HUDEP-2 (cell line): Measurements from ENCODE around the gene UFD1.

Experiments
- DNase-seq, 76 experiments: peaks; one replicate each; lab custom pipeline; 2025; ENCODE audit not compliant: unreplicated experiment in 76 of 76; lab: John Stamatoyannopoulos, UW

UFD1 gene

DNA sequence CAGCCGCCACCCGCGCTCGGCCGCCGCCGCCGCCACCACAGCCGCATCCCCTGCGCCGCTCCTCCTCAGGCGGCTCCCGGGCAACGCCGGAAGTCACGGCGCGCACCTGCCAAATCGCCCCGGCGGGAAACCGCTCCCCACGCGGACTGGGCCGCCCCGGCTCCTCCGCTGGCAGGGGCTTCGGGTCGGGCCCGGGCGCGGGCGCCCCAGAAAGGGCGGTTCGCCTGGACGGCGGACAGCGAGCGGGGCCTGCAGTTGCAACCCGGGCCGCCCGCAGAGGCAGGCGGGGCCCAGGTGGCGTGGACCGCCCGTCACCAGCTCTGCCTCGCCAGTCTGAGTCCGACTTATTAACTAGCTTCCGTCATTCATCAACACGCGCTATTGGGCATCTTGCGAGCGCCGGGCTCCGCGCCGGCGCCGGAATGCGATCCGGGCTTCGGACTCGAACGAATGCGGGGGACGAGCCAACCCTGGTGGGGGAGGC is 47.3 kb downstream of the UFD1 start, which contains the start of gene HIRA:
Gene HIRA (minus strand): TSS at position 85 of the 484 bp plus-strand sequence. CDS start 257 bp downstream, outside the sequence.
- DNase-seq = peak in 68 of 76 experiments; percentile 10 to 81 (median 62)

DNA sequence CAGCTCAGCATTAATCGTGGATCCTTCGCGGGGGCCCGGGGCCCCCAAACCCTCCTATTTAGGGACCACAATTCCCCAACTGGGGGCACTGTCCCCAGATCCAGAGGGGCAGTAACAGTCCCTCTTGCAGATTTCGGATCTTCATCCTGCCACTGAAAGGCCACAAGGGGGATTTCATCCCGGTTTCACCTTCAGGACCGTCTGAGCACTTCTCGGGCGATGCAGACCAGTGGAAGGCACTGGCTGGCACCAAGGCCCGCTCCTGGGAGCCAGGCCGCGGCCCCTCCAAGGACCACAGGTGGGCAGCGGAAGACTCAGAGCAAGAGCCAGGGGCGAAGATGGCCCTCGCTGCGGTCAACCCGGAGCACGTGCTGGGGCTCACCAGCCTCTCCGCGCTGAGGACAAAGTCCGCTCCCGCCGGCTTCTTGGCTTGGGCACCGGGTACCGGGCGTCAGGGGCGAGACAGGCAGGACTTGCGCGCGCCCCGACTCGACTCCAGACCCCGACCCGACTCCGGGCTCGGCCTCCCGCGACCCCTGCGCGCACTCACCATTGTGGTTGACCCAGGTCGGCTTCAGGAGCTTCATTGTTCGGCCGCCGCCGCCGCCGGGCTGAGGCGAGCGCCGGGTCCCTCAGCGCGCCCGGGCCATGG is 48.0 kb downstream of the UFD1 start:
- DNase-seq = peak in 28 of 76 experiments; percentile 11 to 70 (median 36)

DNA sequence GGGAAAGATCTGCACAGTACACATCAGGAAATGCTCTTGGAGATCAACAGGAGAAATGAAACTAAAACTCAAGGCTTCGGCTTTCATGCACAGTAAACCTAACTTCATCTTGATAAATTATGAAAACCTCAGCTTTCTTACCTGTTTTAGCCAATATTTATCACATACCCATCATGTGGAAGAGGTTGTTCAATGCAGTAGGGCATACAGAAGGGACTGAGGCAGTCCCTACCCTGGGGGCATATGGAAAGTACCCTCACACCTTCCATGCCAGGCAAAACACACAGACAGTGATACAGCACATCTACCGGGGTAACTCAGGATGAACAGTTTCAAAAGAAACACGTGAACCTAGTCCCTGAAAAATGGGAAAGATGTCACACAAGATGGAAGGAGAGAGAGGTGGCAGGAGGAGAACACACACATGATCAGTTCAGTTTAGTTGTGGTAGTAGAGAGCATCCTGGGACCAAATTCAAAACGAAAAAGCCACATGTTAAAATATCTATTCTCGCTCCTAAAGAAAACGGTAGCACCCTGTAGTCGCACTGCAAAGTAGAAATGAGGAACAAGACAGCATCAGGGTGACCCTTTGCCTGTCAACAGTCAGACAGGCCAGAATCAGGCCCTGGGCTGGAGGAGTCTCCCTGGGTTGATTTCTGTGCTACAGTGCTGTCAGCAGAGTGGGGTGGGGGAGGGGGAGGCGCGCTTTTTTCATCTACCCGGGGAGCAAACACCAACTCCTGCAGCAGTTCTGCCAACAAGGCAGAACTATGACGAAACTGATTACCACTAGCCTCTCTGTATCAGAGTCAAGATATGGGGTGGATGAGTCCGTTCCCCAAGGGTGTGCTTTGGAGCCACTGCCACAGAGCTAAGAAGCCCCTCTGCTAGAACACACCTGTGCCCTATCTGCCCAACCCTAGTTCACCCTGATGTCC is 48.8 kb downstream of the UFD1 start:
- DNase-seq = peak in 72 of 76 experiments; percentile 14 to 83 (median 63)

DNA sequence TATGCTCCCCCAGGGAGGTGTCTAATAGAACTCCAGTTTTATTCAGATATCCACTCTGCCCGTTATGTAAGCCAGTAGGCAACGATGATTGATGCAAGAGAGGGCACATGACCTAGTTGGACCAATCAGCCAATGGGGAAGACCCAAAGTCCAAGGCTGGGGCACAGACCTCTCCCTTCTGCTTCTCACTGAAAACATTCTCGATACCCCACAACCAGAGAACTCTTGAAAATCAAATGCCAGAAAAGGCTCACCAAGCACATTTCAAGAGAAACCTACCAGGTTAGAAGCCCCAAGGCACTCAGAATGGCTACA is 54.9 kb downstream of the UFD1 start:
- DNase-seq = no peak

DNA sequence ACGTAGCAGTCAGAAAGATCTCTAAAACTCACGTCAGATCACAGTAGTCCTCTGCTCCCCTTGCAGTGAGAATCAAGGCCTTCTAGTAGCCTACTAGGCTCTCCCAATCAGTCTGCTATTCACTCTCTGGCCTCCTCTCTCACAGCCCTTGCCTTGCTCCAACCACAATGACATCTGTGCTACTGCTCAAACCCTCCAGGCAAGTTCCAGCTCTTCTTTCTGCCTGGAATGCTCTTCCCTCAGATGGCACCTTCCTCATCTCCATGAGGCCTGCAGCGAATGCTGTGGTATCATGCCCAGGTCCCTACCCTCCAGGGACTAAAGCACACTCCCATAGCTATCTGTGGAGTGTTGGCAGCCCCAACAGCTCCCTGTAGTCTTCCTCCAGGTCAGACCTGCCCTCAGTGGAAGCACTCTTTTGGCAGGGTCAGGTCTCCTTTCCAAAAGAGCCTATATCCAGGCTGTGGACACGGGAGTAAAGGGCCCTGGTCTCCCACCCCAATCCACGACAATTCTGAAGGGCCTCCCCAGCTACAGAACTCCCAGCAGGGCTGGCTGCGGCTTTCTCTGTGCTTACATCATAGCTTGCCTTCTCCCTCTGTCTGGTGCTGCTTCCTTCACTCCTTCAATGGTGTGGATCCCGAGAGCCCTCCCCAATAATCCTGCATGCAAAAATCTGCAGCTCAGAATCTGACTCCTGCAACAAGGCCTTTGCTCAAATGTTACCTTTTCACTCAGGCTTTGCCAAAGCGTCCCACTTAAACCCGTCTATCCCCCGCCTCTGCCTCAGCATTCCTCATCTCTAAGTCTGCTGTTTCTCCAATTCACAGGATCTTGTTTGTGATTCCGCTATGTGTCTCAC is 56.3 kb downstream of the UFD1 start:
- DNase-seq = no peak

DNA sequence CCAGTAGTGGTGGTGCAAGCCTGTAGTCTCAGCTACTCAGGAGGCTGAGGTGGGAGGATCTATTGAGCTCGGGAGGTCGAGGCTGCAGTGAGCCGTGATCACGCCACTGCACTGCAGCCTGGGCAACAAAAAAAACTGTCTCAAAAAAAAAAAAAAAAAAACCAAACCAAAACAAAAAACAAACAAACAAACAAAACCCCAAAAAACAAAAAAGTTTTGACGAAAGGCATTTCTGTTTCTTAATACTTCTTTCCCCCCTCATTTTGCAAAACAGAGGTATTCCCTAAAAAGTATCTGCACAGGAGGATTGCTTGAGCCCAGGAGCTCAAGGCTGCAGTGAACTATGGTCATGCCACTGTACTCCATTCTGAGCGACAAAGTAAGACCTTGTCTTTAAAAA is 58.7 kb downstream of the UFD1 start:
- no peak for DNase-seq

DNA sequence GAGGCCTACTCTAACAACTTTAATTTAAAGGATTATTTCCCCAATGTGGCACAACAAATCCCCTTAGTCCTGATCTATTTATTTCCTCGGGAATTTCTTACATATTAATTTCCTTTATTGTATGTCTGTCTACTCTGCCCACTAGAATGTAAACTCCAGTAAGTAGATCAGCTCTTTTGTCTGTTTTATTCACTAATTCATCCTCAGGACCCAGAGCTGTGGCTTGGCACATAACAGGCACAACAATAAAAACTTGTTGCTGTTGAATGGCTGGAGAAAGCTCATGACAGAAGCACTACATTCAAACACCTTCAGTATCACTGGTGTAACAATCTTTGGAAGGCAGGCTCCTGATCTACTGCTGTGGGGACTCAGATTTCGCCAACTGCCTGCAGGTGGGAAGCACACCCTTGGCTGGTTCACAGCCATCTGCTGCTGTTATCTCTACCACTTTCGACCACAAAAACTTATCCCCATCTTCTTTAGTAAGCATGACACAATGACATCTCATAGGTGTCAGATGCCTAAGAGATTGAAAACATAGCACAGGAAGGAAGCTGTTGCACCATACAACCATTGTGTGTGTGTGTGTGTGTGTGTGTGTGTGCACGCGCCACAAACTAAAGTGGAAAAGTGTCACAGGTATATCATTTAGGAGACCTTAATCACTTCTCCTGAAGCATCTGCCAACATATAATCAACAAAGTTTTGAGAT is 59.4 kb downstream of the UFD1 start:
- DNase-seq = peak in 73 of 76 experiments; percentile 15 to 88 (median 60)

DNA sequence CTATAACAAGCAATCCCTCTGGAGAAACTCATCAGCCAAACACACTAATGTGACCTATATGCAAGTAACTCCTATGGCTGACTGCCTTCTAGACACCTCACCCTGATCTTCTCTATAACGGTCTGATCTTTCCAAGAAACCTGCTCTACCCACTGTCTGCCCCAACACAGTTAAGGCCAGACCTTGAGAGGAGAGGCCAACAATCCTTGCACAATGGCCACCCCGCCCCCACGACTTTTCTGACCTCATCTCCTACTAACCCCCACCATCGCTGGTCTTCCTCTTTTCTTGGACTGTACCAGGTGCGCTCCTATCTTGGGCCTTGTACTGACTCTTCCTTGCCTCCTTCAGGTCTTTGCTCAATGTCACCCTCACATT is 59.9 kb downstream of the UFD1 start:
- DNase-seq = peak in 71 of 76 experiments; percentile 21 to 84 (median 63)

DNA sequence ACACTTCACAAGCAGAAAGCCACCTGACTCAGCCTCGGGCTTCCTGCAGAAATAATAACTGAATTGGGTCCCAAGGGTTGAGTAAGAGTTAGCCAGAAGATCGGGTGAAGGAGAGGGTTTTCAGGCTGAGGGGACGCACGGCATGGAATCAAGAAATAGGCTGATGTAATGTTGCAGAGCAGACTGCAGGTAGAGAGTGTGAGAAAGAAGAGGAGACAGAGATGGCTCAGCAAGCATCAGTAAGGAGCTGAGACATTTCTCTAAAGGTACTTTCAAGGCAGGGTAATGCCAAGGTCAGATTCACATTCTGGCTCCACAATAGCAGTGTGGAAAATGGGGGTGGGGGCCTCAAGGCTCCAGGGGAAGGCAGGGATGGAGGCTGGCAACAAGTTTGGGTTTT is 66.1 kb downstream of the UFD1 start:
- DNase-seq = no peak

DNA sequence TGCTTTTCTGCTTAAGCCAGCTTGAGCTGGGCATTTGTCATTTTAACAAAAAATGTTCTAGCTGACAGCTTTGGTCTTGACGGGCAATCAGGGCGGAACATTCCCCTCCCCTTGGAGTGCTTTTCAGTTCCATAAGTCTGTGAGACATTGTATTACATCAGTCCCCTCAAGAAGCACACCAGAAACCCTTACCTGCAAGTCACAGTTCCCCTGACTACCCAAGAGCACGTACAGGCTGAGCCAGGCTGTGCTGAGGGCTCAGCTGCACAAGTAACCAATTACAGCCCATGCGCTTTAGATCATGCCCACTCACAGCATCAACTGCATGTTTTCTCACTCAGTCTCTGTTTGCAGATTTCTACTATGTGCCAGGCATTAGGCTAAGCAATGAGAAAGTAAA is 66.5 kb downstream of the UFD1 start:
- DNase-seq = no peak

DNA sequence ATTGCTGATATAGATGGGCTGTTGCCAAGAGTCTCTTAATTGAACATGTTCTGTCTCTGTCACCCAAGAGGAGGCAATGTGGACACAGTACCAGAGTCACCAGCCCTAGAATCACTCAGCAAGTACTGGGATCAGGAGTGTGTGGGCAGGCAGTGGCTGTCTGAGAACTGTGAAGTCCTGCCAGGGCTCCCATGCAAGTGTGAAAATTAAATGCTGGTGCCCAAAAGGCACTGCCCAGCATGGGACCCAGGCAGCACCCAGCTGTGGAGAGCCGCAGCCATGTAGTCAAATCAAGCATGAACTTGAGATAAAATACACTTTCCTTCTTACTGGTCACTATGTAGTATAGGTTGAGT is 67.3 kb downstream of the UFD1 start:
- no peak for DNase-seq

DNA sequence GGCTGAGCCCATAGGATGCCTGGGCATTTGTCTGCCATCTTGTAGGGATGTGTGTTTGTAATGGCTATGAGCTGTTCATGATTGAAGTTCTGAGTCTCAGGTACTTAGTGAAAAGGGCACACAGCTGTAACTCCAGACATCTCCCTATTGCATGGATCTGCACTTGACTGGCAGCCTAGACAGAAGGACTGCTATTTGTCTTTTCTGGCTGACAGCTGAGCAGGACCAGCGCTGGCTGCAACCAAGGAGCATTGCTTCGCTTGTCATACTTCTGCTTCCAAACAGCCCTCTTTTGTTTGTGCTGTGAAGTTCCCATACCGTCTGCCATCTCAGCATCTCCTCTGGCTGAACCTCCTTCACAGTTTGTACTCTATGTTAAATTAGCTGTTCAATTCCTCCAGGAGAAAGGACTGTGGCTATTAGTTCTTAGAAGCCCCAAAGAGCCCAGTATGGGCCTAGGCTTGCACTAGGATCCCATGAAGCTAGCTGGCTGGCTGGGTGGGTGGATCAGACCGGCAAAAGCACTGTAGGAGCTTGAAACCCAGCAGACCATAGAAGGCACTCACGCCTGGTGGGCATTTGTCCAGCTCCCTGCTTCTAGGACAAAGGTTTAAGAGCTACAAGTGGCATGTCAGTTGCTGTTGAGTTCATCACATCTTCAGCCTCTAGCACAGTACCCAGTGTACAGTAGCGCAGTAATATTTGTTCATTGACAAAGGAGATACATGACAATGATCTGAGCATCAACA is 67.9 kb downstream of the UFD1 start:
- DNase-seq = no peak

DNA sequence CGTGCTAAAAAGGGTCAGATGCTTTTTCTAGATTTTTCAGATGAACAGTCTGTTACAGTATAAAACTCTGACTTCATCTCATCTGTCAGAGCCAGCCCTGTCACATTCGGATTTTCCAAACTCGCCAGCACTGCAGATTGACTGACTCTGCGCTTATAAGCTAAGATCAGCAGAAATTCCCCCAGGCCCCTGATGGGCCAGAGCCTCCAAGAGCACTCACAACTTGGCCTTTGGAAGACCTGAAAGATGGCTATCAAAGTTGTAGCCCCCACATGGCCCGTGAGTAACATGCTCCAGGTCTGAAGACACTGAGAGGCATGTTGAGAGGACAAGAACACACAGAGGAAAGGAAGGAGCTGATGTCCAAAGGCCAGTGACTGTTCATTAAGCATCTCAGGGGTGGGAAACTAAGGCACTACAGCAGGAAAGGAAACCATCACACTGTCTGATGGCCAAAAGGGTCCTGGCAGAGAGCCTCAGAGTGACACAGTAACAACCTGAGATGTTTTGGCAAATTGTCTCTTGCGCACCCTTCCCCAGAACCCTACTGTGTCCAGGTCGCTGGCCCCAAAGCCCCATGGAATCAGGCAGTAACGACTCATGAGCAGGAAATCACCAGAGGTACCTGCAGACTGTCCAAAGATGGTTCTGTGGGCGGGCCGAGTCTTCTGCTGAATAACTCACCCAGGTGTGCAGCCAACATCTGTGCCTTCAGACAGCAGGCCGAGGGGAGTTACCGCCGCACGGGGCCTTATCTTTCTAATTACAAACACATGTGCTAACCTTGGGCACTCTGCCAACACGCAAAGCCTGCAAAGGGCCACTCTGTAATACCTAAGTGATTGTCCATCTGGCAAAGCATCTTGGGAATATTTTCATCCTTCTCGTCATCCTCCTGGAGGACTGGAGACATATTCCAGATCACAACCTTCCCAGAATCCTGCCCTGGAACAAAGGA is 71.1 kb downstream of the UFD1 start:
- peak in 72 of 76 experiments; percentile 11 to 81 (median 58) for DNase-seq

DNA sequence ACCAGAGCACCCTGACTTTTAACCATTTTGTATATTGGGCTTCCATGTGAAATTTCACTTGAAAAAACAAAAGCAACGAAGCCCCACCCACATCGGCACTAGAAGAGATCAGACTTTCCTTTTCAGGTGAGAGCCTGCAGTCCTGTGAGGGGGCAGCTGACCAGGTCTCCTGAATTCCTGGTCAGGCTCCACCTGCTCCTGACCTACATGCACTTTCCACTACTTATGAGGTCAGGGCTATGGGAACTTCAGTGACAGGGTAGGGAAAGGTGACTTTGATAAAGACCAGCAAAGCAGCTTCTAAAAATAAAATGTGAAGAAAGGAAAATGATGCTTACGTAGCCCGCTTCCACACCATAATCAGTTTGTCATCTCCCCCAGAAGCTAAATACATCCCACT is 72.1 kb downstream of the UFD1 start:
- no peak for DNase-seq

DNA sequence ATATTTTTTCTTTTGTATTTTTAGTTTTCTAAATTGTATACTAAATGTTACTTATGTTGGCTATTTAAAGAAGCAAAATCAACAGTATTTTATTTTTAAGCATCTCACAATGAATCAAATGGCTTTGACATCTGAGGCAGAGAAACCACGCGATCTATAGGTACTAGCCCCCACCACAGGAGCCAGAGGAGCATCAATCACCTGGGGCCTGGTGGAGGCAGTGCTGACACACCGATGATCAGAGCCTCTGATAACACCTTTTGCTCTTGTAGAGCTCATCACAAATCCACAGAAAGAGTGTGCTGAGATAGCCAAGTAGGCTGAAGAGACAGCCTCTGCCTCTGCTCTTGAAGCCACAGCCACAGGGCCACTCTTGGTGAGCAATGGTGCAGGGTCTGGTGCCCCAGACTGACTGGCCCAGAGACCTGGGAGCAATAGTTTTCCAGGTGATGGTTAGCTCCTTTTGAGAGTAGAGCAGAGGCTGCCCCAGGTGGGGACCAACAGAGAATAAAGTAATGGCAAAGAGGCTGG is 72.6 kb downstream of the UFD1 start:
- no peak for DNase-seq

DNA sequence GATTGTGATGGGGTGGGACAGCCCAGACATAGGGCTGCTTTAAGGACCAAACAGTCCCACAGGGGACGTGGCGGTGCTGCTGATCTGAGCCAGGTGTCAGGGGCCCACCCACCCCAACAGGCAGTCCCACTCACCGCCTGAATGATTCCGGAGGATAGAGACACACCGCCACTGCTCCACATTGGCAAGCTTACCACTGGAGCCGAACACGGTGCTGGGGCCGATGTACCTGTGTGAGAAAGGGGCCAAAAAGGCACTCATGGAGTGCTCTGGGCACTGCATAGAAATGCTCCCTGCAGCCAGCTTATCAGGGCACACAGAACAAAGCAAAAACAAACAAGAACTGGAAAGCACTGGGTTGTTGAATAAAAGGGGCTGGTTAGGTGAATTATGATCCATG is 73.3 kb downstream of the UFD1 start:
- DNase-seq = no peak

DNA sequence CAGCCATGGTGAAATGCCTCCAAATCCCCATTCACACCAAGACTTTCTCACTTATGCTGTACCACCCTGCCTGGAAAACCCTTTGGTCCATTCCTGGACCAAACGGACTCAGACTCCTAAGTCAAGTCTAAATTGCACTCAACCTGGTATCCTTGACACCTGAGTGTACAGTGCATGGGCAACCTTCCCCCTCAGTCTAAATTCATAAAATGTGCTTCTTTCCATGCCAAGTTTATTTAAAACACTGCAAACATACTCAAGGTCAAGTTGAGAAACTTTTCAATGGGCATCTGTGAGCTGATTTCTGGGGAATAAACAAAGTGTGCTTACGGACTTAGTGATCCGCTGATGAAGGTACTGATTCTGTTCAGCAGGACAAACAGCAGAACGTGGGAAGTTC is 73.9 kb downstream of the UFD1 start:
- DNase-seq = no peak

DNA sequence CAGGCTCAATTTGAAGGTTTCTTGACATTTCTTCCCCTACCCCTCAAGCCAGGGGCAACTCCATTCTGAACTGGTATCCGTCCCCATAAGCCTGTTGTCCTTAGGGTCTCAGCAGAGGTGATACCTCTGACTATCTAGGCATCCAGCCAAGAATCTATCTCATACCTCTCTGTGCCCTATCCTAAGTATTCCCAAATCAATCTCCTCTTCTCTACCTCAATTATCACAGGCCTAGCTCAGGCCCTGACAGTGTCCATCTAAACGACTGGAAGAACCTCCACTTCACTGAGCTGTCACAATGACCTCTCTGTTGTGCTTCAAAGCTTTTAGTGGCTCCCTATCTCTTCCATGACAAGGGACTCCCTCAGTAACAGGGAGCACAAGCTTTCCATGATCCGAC is 74.3 kb downstream of the UFD1 start:
- no peak for DNase-seq
